Fibroblast of lung (primary cell): ENCODE measurements around the gene ABCG2. TPM values are rescaled to one million over a fixed set of nuclear protein-coding genes. Genes with fewer than 3 reads are reported as not detected.

ENCODE experiments used
- DNase-seq, 2 donors: peaks; one replicate each; pipeline versions ENCODE4 v3.0.0 to v3.0.0-alpha.2; 2010; ENCODE audit warnings: low read depth in 2 of 2
- H2AFZ ChIP-seq: 2 replicates; pipeline ENCODE4 v1.5.1; 2012; ENCODE audit warnings: low read length, control low read depth, inconsistent platforms
- H3K27ac ChIP-seq: 2 replicates; pipeline ENCODE4 v1.5.1; 2011; ENCODE audit warnings: low read length, control low read depth; ENCODE audit not compliant: insufficient read depth
- H3K27me3 ChIP-seq: 2 replicates; pipeline ENCODE4 v1.5.1; 2011; ENCODE audit warnings: mild to moderate bottlenecking, low read length; ENCODE audit not compliant: control insufficient read depth, insufficient read depth
- H3K36me3 ChIP-seq: 2 replicates; pipeline ENCODE4 v1.5.1; 2011; ENCODE audit warnings: low read length; ENCODE audit not compliant: control insufficient read depth, insufficient read depth
- H3K4me1 ChIP-seq: 2 replicates; pipeline ENCODE4 v1.5.1; 2011; ENCODE audit warnings: low read length; ENCODE audit not compliant: control insufficient read depth, insufficient read depth; ENCODE audit errors: extremely low read depth
- H3K4me2 ChIP-seq: 2 replicates; pipeline ENCODE4 v1.5.1; 2011; ENCODE audit warnings: low read length, control low read depth; ENCODE audit not compliant: insufficient read depth; ENCODE audit errors: extremely low read depth
- H3K4me3 ChIP-seq, 4 experiments: fragments of 200-600 bp in 1 of 4; sonication (generic) in 1 of 4; replicated peaks in 1 of 4; 2 replicates each; pipeline ENCODE4 v1.5.1; 2011 to 2016; ENCODE audit warnings: low read length in 4 of 4, low read depth in 3 of 4, mild to moderate bottlenecking in 3 of 4, control low read depth in 2 of 4, inconsistent platforms in 1 of 4, mixed read lengths in 1 of 4; ENCODE audit not compliant: insufficient read depth in 1 of 4; ENCODE audit errors: control extremely low read depth in 1 of 4
- H3K79me2 ChIP-seq: 2 replicates; pipeline ENCODE4 v1.5.1; 2012; ENCODE audit warnings: mild to moderate bottlenecking, low read length, inconsistent platforms; ENCODE audit not compliant: control insufficient read depth, insufficient read depth
- H3K9ac ChIP-seq: 2 replicates; pipeline ENCODE4 v1.5.1; 2011; ENCODE audit warnings: mild to moderate bottlenecking, low read length, control low read depth; ENCODE audit not compliant: insufficient read depth
- H3K9me3 ChIP-seq: 2 replicates; pipeline ENCODE4 v1.5.1; 2012; ENCODE audit warnings: low read depth, low read length; ENCODE audit not compliant: control insufficient read depth, insufficient read depth
- H4K20me1 ChIP-seq: 2 replicates; pipeline ENCODE4 v1.5.1; 2011; ENCODE audit warnings: low read length; ENCODE audit not compliant: control insufficient read depth, insufficient read depth; ENCODE audit errors: extremely low read depth
- CTCF ChIP-seq, 2 donors: IDR thresholded peaks in 1 of 2; conservative IDR thresholded peaks in 1 of 2; 1 replicate in 1 of 2; 2 replicates in 1 of 2; pipeline ENCODE4 v1.5.1; 2011 to 2012; ENCODE audit warnings: low read length in 2 of 2, control low read depth in 1 of 2, inconsistent platforms in 1 of 2, low read depth in 1 of 2, mild to moderate bottlenecking in 1 of 2
- EZH2 ChIP-seq: IDR thresholded peaks from 2 replicates; pipeline ENCODE4 v1.5.1; 2012; ENCODE audit warnings: low read length, control low read depth, mild to moderate bottlenecking; ENCODE audit errors: missing control alignments
- polyA plus RNA-seq, 2 donors: library from polyadenylated mRNA; depleted of rRNA in 1 of 2; stranded (reverse) in 1 of 2; unstranded in 1 of 2; fragments of >200 nt; gene quantifications; 2 replicates each; pipeline ENCODE4 v1.2.1, GENCODE V29; 2011 to 2012; ENCODE audit warnings: missing spikeins in 1 of 2
- total RNA-seq: library from RNA; depleted of rRNA; stranded (reverse); fragments of >200 nt; gene quantifications from 2 replicates; pipeline ENCODE4 v1.2.1, GENCODE V29; 2014

The ABCG2 gene
- total and polyA plus RNA-seq, 2 donors (not counting 1 experiment from before 2014, with no cell fraction given) = 1.3 to 5.5 TPM

- Histone ChIP-seq H3K4me2 (no peak overlapping the region), H3K4me3 (no peak overlapping the region), H3K79me2 (no peaks in the 10 kb centered on the region), H3K9ac (no peak overlapping the region), H4K20me1 (no peaks in the 10 kb centered on the region), H3K4me1 (no peaks in the 10 kb centered on the region), H3K27ac (no peak overlapping the region), H2AFZ (no peak overlapping the region), H3K9me3 (no peaks in the 10 kb centered on the region), H3K36me3 (peaks cover 25% of the 10 kb centered on the region), H3K27me3 (no peaks in the 10 kb centered on the region)
- no peak for DNase-seq
- TF ChIP-seq EZH2 (no peak), CTCF (conservative IDR thresholded peaks at IDR 0.05 in 1 of 2, IDR thresholded peaks at IDR 0.05 in 1 of 2; ENCODE audit: low read depth in 1 of 2, low read length in 2 of 2) (no peak)
Measured at GRCh38 chr4:88040707-88041106, 117.7 kb downstream of the ABCG2 start.

Other genes starting within 250 kb of the ABCG2 start
- 0.17 and 0.26 TPM in 2 replicates for gene SPP1, start 182.9 kb downstream of the ABCG2 start, total RNA-seq
- 0.59 and 1.5 TPM in 2 replicates for gene SPP1, start 182.9 kb downstream of the ABCG2 start, polyA plus RNA-seq
- gene PKD2, start 151.0 kb downstream of the ABCG2 start, total RNA-seq = 101 and 109 TPM in 2 replicates
- gene PKD2, start 151.0 kb downstream of the ABCG2 start, polyA plus RNA-seq = 61.5 and 158 TPM in 2 replicates
- 10.0 and 18.0 TPM in 2 replicates for gene PPM1K, start 125.9 kb upstream of the ABCG2 start, total RNA-seq
- gene PPM1K, start 125.9 kb upstream of the ABCG2 start, polyA plus RNA-seq = 8.1 and 14.4 TPM in 2 replicates
- 8.5 and 12.9 TPM in 2 replicates for gene HERC6, start 220.2 kb upstream of the ABCG2 start, total RNA-seq
- gene HERC6, start 220.2 kb upstream of the ABCG2 start, polyA plus RNA-seq = 4.1 and 6.3 TPM in 2 replicates